Measurements from ENCODE around the gene C16orf87. TPM values are rescaled to one million over a fixed set of nuclear protein-coding genes. Genes with fewer than 3 reads are reported as not detected.

Gene C16orf87
- total RNA-seq, 1 experiment from 2014 or later, result 11.5 TPM

GRCh38 chr16:46757339-46758050, 73.5 kb downstream of the C16orf87 start:
- DNase-seq (ENCODE audit: low spot score), result peak; percentile 74

- no peak for DNase-seq (ENCODE audit: low spot score)
These were observed 74.2 kb downstream of the C16orf87 start for GRCh38 chr16:46756772-46757171.

DNA sequence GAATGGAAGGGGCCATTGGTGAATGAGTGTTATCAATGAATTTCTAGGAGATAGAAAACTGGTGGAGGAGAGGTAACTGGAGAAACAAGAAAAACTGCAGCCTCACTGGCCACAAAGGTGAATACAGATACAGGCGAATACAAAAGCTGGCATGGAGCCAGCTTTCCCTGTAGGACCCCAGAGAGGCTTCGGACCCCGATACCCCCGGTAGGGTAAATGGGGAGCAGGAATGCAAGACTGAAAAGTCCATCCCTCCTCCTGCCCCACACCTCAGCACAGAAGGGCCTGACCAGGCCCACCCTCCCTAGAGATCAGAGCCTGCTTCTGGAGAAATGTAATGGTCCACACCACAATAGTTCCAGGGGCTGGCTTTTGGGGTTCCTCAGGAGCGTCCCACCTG, 78.0 kb downstream of the C16orf87 start:
- DNase-seq (ENCODE audit: low spot score), result no peak

GRCh38 chr16:46751381-46751780, 79.6 kb downstream of the C16orf87 start:
- DNase-seq (ENCODE audit: low spot score), result no peak

GRCh38 chr16:46748775-46749705, 81.9 kb downstream of the C16orf87 start:
- no peak for DNase-seq (ENCODE audit: low spot score)

DNA sequence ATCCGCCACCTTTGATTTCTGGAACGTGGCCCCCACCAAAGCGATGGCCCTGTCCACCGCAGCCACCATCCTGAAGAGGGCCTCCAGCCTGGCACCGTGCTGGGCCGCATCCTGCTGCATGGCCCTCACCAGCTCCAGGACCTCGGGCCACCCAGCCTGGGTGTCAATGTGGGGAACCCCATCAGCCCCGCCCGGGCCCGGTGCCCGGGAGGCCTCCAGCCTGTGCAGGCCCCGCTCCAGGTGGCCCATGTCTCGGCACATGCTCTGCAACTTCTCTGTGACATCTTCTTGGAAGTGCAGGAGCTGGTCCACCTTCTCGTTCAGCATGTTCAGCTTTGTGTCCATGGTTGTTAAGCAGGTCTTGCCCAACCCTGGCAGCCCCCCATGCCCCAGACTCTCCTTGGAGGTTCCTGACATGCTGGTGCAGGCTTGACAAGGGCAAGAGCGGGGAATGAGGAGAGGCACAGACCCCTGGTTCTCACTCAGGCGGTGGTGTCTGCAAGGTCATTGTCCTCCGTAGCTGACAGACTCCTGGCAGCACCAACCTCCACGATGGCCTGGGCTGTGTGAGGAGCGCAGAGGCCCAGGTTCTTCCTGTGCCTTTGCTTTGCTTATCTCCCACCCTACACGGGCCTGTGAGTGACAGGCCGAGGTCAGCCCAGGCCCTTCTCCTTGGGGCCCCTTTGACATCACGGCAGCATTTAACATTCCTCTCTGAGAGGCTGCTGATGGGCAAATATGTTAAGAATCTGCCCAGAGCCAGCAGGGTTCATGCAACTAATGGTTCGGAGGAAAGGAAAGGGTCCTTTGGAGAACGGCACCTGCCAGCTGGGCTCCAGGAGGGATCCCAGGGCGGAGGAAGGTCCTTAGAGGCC, 83.0 kb downstream of the C16orf87 start, which contains the start of gene MYLK3:
Gene MYLK3 (minus strand): TSS at position 568 of the 875 bp plus-strand sequence. CDS start 151 bp downstream, at position 417.
- no peak for DNase-seq (ENCODE audit: low spot score)

DNA sequence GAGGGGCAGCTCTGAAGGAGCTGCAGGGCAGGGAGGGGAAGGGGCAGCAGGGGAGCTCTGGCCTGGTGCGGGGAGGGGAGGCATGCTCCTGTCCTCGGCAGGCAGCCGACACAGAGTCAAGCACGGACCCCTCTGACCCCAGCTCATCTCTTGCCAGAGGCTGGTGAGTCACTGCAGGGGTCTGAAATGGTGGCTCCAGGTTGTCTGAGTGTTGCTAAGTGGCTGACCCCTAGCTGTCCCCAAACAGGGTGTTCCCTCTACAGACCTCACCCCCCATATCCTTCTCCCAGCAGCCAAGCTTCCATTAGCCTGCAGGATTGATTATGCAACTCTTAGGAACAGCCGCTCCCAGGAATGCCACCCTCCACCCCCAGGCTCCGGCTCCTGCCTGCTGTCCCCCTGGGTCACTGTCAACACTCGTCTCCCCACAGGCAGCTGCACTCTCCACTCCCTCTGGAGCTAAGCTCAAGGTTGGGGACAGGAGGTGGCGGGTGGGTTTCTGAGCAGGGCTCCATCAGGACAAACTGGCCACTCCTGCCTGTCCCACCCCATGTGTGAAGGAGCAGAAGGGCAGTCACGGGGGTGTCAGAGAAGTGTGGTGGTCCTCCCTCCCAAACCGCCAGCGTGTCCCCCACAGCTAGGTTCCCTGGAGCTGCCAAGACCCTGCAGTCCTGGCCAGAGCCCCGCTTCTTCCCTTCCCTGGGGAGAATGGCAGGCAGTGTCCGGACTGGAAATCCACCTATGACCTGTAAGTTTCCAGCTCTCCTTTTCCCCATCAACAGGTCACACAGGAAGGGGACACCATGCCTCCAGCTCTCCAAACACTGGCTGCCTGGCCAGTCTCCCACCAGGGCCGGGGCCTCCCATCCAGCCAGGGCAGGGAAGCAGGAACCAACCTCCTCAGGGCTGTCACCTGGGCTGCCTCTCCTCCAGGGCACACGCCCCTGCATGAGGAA, 83.9 kb downstream of the C16orf87 start:
- no peak for DNase-seq (ENCODE audit: low spot score)

Other genes with a start within 250 kb of the C16orf87 start
- gene SHCBP1, start 209.8 kb downstream of the C16orf87 start, total RNA-seq (2014; rRNA removed; shearing (Covaris generic)), result 28.4 and 31.0 TPM in 2 replicates
- gene VPS35, start 142.0 kb downstream of the C16orf87 start, total RNA-seq (2014; rRNA removed; shearing (Covaris generic)), result 105 and 111 TPM in 2 replicates
- gene ORC6, start 141.5 kb downstream of the C16orf87 start, total RNA-seq (2014; rRNA removed; shearing (Covaris generic)), result 41.1 and 44.2 TPM in 2 replicates
- gene MYLK3, start 82.8 kb downstream of the C16orf87 start, total RNA-seq (2014; rRNA removed; shearing (Covaris generic)), result 0.14 TPM in 1 of 2 replicates, not detected in the other
- 24.1 and 35.2 TPM in 2 replicates for gene GPT2, start 53.2 kb upstream of the C16orf87 start, total RNA-seq (2014; rRNA removed; shearing (Covaris generic))
- gene DNAJA2, start 142.5 kb upstream of the C16orf87 start, total RNA-seq (2014; rRNA removed; shearing (Covaris generic)), result 81.2 and 84.7 TPM in 2 replicates

Data from H4 (cell line).